Cardiac septum (tissue), 1 donor: Measurements from ENCODE around the gene NFIB. TPM values are rescaled to one million over a fixed set of nuclear protein-coding genes. Genes with fewer than 3 reads are reported as not detected.

ENCODE experiments used
- DNase-seq: peaks from one replicate; pipeline ENCODE4 v3.0.0-alpha.2; 2020; ENCODE audit warnings: low spot score
- intact Hi-C: fragments of 100-400 bp; cut with DNase I; formaldehyde crosslinking; loops from one replicate; pipeline ENCODE4 v1.14.0; 2022
- total RNA-seq: library from RNA; stranded (reverse); fragmentation: NEBNext Ultra II Directional; extraction: Animal tissue kit (Norgen Biotek cat#: 25700); gene quantifications from one replicate; pipeline ENCODE4 v1.2.1, GENCODE V29; 2021
- donor health status: DM: no; HTN: no; CAD: no.

Gene NFIB
- total RNA-seq, 1 donor from 2014 or later: 129 TPM

DNA sequence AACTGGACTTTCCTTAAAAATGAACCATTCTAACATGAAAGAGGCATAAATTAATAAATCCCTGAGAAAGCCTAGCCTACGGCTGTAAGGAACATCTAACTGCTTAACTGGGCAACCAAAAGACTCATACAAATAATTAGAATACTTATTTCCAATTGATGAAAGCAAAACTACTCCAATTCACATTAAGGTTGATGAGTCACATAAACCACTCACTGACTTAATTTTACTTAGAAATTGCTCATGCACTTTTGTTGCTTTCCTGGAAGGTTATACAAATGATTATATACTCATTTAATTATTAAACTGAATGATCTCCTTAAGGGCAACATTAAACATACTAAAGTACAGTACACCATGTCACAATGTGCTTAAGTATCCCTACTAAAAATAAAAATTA lies 101.9 kb downstream of the NFIB start:
- DNase-seq: no peak
- intact Hi-C loops: no loop called here

DNA sequence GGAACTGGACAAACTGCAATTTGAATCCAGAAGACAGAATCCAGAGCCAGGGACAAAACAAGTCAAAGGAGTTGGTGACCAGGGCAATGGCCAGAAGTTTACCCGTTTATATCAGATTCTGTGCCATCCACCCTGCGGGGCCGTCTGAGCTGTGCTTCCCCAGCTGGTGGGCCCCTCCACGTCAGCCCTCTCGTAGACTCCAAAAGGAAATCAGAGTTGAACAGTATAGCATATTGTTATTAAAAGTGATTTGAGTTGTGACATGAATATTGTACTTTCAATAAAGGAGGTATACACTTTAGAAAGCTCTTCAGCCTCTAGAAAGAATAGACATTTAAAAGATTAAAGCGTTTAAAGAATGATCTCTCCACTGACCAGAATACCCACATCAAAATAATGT lies 102.4 kb downstream of the NFIB start:
- DNase-seq: no peak
- intact Hi-C loops: no loop called here

GRCh38 chr9:14210428-14210827 lies 103.5 kb downstream of the NFIB start:
- DNase-seq: no peak
- intact Hi-C loops: no loop called here

- no peak for DNase-seq
- intact Hi-C loops: no loop called here
Measured at GRCh38 chr9:14209399-14210345, 104.3 kb downstream of the NFIB start.

DNA sequence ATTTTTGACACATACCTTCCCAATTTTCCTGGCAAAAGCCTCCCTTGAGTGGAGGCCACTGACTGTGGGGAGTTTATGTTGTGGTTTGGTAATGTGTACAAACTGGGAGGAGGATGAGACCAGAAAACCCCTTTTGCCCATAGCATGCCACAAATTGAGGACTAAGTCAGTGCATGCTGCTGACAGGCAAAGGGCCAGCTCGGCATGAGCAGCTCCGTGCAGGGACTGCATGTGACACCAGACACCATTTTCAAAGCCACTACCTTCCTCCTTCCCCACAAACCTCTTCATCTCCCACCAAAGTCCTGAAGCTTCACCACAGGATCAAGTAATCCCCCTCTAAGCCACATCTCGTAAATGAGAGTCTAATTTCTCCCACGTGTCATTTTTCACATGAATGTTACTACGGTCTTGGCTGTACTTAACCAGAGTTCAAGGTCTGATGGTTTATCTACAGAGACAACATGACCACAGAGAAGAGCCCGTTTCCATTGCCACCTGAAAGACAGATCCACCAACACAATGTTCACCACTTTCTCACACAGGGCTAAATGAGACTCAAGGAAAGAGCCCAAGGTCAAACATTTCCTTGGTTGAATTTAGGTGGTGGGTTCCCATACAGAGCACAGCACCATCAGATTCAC lies 106.5 kb downstream of the NFIB start:
- no peak for DNase-seq
- intact Hi-C loops: no loop called here

DNA sequence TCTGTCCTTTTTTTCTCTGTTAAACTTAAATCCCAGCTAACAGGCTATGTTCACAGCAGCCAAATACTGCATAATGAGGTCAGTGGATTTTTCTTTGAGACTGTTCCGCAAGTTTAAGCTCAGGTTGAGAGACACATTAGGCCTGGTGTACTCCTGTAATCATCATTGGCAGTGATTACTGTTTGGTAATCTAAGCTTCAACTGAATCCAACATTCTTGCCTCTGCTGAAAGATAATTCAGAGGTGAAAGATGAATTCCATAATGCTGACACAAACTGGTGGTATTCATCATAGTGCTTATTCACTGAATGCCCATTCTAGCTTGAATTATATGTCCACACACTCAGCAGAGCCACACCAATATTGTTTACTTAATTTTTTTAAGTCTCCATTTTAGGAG lies 108.5 kb downstream of the NFIB start:
- intact Hi-C loops: no loop called here
- DNase-seq: no peak

DNA sequence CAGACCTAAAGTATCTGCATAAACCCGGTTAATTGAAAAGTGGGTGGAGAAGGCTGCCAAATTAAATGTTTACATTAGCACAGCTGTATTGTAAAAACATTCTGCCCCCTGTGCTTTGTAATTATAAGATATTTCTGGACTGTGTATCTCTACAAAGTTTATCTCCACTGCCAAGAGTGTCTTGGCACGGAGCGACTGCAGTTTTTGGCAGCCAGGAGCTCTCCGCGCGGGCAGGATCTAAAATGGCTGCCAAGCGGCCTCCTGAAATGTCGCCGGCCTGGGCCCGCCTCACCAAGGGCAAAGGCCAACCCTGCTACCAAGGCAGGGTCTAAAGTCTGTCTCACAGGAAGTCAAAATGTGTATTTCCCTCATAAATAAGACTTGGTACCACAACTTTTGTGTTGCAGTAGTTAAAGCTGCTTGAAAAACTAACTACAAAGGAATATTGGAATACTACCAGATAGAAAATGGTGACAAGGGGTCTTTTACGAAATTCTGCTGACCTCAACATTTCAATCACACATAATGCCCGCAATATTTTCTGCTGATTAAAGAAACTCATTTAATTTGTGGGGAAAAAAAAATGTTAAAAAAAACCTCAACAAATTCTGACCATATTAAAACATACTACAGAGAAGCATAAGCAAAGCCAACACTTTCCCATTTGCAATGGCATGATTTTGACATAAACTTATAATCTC lies 110.4 kb downstream of the NFIB start:
- intact Hi-C loops: loop anchor here (5.0 kb wide), 1 partner anchor 114 kb away; no protein-coding TSS in a partner anchor
- peak; percentile 85 for DNase-seq

GRCh38 chr9:14198841-14199455 lies 115.0 kb downstream of the NFIB start:
- intact Hi-C loops: loop anchor here (5.0 to 10.0 kb wide), 3 partner anchors 47 to 294 kb away; no protein-coding TSS in a partner anchor
- DNase-seq: peak; percentile 89

- intact Hi-C loops: loop anchor here (5.0 to 10.0 kb wide), 3 partner anchors 46 to 293 kb away; no protein-coding TSS in a partner anchor
Measured at GRCh38 chr9:14198047-14198840, 115.7 kb downstream of the NFIB start.

GRCh38 chr9:14197325-14197858 lies 116.5 kb downstream of the NFIB start:
- no peak for DNase-seq
- intact Hi-C loops: loop anchor here (5.0 to 10.0 kb wide), 3 partner anchors 45 to 293 kb away; no protein-coding TSS in a partner anchor

More at GRCh38 chr9:14198047-14198840, 115.7 kb downstream of the NFIB start:
- no peak for DNase-seq

DNA sequence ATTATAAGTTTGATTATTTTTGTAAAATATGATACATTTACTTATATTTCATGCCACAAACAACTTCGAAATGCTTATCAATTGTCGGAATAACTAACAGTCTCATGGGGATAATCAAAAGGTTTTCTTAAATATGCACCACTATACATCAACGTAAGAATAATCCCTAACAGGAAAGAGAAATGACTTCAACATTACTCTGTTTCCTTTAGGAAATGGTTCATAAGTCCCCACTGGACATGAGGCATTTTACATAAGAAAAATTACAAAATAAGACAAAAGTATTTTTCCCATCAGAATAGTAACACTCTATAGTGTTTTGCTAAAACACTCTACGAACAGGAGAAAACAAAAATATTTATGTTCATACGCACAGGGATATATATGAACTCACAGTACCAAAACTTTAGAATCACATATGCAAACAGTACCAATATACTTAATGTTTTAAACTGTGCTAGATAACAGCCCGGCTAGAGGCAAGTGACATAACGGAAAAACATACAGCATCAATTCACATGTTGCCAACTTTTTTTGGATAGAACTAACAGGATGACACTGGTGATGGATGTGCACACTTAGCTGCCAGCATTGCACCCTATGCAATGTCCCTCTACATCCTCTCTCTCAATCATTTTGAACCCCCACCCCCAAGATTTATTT lies 120.5 kb downstream of the NFIB start:
- intact Hi-C loops: loop anchor here (10.0 kb wide), 2 partner anchors 159 to 289 kb away; no protein-coding TSS in a partner anchor

DNA sequence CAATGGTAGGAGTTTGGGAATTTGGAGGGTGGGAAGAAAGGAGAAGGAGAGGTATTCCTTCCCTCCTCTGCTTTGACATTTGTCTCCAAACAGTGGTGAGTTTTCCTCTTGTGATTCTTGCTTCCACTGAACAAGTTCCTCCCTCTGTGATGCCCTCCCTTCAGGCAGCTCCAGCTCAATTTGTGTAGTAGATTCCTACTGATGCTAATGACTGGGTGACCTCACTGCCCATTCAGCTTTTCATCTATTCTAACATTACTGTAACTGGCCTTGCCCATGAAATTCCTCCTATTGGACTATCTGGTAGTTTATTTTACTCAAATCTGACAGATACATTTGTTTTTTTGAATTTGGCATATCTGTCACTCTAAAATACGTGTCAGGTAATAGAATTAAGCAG lies 121.4 kb downstream of the NFIB start:
- DNase-seq: no peak
- intact Hi-C loops: loop anchor here (10.0 kb wide), 2 partner anchors 158 to 288 kb away; no protein-coding TSS in a partner anchor

More for the DNA sequence above, 120.5 kb downstream of the NFIB start:
- DNase-seq: no peak

- intact Hi-C loops: loop anchor here (10.0 kb wide), 2 partner anchors 157 to 287 kb away; no protein-coding TSS in a partner anchor
Measured at GRCh38 chr9:14191512-14191911, 122.4 kb downstream of the NFIB start.

GRCh38 chr9:14190240-14190639 lies 123.7 kb downstream of the NFIB start:
- no peak for DNase-seq
- intact Hi-C loops: loop anchor here (10.0 kb wide), 2 partner anchors 155 to 285 kb away; no protein-coding TSS in a partner anchor

More at GRCh38 chr9:14191512-14191911, 122.4 kb downstream of the NFIB start:
- no peak for DNase-seq

DNA sequence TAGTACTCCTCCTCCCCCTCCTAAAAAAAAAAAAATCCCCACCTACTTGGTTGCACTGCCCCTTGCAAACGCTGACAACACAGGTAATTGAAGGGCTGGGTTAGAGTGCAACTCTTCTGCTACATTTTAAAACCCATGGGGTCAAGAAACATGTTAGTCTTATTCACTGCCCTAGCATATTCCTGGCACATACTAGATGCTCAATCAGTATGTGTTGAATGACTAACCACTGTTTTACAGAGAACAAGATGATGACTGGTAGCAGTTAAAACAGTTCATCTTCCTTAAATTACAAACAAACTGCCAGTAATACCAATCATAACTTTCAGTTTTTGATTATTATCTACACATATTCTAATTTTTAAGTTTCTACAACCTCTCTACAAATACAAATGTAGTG lies 124.4 kb downstream of the NFIB start:
- intact Hi-C loops: loop anchor here (10.0 kb wide), 1 partner anchor 85 kb away; no protein-coding TSS in a partner anchor

GRCh38 chr9:14189146-14189545 lies 124.8 kb downstream of the NFIB start:
- intact Hi-C loops: loop anchor here (10.0 kb wide), 1 partner anchor 84 kb away; no protein-coding TSS in a partner anchor
- DNase-seq: no peak

More for the DNA sequence above, 124.4 kb downstream of the NFIB start:
- no peak for DNase-seq

DNA sequence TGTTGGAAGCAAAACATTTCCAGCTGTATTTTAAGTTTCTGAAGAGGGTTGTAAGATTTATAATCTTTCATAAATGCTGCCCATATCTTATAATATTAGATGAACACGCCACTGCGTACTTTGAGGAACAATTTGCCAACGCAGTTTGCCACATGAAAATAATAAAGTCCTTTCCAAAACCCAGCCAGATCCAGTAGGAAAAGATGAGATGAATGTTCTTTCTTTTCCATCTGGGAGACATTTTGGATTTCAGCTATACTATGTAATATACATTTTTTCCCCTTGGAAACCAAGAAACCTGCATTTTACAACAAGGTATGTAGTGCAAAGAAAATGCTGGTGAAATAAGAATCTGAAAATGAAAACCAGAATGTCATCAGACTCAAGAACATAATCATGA lies 125.4 kb downstream of the NFIB start:
- intact Hi-C loops: loop anchor here (10.0 kb wide), 1 partner anchor 84 kb away; no protein-coding TSS in a partner anchor
- no peak for DNase-seq
